ENCODE data around the gene AMPD2.

DNA sequence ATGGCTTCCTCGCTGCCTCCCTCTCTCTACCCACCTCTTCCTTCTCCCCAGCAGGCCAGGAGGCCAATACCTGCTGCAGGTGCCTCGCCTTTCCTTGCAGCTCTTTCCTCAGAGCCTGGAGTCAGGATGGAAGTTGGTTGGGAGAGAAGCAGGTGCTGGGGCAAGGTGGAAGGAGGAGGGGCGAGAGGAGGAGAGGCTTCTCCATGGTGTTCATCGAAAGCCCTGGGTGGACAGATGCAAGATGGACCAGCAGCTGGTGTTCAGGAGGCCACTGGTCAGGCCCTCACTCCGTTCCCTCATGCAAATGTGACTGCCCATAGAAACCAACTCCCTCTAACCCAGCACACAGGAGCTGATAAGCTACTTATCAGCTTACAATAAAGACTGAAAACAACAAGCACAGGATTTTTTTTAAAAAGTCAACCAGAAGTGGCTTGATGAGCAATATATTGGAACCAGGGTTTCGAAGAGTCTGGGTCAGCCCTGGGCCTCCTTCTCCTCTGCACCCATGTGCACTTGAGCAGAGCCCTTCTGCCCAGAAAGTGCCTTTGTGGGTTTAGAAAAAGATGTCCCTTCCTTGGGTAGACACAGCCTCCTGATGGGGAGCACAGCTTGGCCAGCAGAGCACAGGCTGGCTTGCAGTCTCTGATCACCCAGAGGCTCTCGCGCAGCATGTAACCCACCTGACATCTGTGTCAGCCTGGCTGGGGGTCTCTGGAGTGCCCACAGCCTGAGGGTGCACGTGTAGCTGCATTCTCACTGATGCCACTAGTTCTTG, 19.6 kb downstream of the AMPD2 start:
- TF ChIP-seq, protein P1, sequence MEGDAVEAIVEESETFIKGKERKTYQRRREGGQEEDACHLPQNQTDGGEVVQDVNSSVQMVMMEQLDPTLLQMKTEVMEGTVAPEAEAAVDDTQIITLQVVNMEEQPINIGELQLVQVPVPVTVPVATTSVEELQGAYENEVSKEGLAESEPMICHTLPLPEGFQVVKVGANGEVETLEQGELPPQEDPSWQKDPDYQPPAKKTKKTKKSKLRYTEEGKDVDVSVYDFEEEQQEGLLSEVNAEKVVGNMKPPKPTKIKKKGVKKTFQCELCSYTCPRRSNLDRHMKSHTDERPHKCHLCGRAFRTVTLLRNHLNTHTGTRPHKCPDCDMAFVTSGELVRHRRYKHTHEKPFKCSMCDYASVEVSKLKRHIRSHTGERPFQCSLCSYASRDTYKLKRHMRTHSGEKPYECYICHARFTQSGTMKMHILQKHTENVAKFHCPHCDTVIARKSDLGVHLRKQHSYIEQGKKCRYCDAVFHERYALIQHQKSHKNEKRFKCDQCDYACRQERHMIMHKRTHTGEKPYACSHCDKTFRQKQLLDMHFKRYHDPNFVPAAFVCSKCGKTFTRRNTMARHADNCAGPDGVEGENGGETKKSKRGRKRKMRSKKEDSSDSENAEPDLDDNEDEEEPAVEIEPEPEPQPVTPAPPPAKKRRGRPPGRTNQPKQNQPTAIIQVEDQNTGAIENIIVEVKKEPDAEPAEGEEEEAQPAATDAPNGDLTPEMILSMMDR (IDR thresholded peaks at IDR 0.05), result no peak
- TF ChIP-seq POLR2AphosphoS5 (IDR thresholded peaks at IDR 0.05; ENCODE audit: low read depth, low read length) (no peak), TCF7L2 (IDR thresholded peaks at IDR 0.05; ENCODE audit: low read depth, low read length) (no peak)
- TF ChIP-seq, protein P2, sequence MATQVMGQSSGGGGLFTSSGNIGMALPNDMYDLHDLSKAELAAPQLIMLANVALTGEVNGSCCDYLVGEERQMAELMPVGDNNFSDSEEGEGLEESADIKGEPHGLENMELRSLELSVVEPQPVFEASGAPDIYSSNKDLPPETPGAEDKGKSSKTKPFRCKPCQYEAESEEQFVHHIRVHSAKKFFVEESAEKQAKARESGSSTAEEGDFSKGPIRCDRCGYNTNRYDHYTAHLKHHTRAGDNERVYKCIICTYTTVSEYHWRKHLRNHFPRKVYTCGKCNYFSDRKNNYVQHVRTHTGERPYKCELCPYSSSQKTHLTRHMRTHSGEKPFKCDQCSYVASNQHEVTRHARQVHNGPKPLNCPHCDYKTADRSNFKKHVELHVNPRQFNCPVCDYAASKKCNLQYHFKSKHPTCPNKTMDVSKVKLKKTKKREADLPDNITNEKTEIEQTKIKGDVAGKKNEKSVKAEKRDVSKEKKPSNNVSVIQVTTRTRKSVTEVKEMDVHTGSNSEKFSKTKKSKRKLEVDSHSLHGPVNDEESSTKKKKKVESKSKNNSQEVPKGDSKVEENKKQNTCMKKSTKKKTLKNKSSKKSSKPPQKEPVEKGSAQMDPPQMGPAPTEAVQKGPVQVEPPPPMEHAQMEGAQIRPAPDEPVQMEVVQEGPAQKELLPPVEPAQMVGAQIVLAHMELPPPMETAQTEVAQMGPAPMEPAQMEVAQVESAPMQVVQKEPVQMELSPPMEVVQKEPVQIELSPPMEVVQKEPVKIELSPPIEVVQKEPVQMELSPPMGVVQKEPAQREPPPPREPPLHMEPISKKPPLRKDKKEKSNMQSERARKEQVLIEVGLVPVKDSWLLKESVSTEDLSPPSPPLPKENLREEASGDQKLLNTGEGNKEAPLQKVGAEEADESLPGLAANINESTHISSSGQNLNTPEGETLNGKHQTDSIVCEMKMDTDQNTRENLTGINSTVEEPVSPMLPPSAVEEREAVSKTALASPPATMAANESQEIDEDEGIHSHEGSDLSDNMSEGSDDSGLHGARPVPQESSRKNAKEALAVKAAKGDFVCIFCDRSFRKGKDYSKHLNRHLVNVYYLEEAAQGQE (IDR thresholded peaks at IDR 0.05; ENCODE audit: insufficient read depth in 1 of 2, low read depth in 2 of 2, low read length in 1 of 2), result no peak
